Small intestine (tissue), 7 donors: ENCODE measurements around the gene TEP1. TPM values are rescaled to one million over a fixed set of nuclear protein-coding genes. Genes with fewer than 3 reads are reported as not detected.

Experiments used
- DNase-seq, 2 donors: peaks; one replicate each; pipeline versions ENCODE4 v3.0.0 to v3.0.0-alpha.2; 2013
- FAIRE-seq: peaks from 2 replicates; lab custom pipeline; 2012; peaks lifted over from hg19 to GRCh38; lab: Jason Lieb, UNC
- H3K27ac ChIP-seq, 3 donors: one replicate each; pipeline ENCODE4 v1.5.1; 2013; ENCODE audit warnings: low read length in 2 of 3, mild to moderate bottlenecking in 2 of 3, control low read depth in 1 of 3, inconsistent platforms in 1 of 3, low read depth in 1 of 3, moderate library complexity in 1 of 3
- H3K27me3 ChIP-seq, 3 donors: one replicate each; pipeline ENCODE4 v1.6.1; 2013; ENCODE audit warnings: low read length in 3 of 3, inconsistent platforms in 1 of 3; ENCODE audit not compliant: control insufficient read depth in 3 of 3, insufficient read depth in 3 of 3
- H3K36me3 ChIP-seq, 3 donors: one replicate each; pipeline ENCODE4 v1.6.1; 2013; ENCODE audit warnings: low read length in 3 of 3, inconsistent platforms in 1 of 3, low read depth in 1 of 3, mild to moderate bottlenecking in 1 of 3, moderate library complexity in 1 of 3; ENCODE audit not compliant: control insufficient read depth in 3 of 3, insufficient read depth in 2 of 3
- H3K4me1 ChIP-seq, 3 donors: one replicate each; pipeline ENCODE4 v1.6.1; 2013; ENCODE audit warnings: low read length in 2 of 3, inconsistent platforms in 1 of 3, low read depth in 1 of 3, mild to moderate bottlenecking in 1 of 3, moderate library complexity in 1 of 3; ENCODE audit not compliant: control insufficient read depth in 3 of 3, insufficient read depth in 2 of 3
- H3K4me3 ChIP-seq, 3 donors: one replicate each; pipeline ENCODE4 v1.5.1; 2013; ENCODE audit warnings: low read length in 3 of 3, control low read depth in 1 of 3, inconsistent platforms in 1 of 3, low read depth in 1 of 3, mild to moderate bottlenecking in 1 of 3, moderate library complexity in 1 of 3
- H3K9me3 ChIP-seq, 2 donors: one replicate each; pipeline ENCODE4 v1.6.1; 2013; ENCODE audit warnings: low read depth in 1 of 2, low read length in 1 of 2; ENCODE audit not compliant: control insufficient read depth in 2 of 2, insufficient read depth in 1 of 2
- WGBS, 3 donors: extraction: QIAGEN DNeasy Blood & Tissue Kit; methylation state at CpG; one replicate each; pipeline ENCODE4 v1.1.7; 2013; 5-methylcytosine and 5-hydroxymethylcytosine counted together
- polyA plus RNA-seq, 4 donors: library from polyadenylated mRNA; stranded (reverse) in 3 of 4; unstranded in 1 of 4; fragments of 200-250 nt in 3 of 4; fragments of 120-200 nt in 1 of 4; gene quantifications; one replicate each; pipeline versions ENCODE4 v1.2.1 to v1.2.3, GENCODE V29; 2013
- donor health status: healthy with polysubstance abuse.
- donor health status: control.
- donor health status: control.
- donor health status: Bipolar disorder and iron deficiency.
- donor health status: healthy.

Gene TEP1
- polyA plus RNA-seq, 4 donors, result 32.9 to 87.4 (median 66.0) TPM

- DNase-seq (no peak), FAIRE-seq (no peak)
- 61 to 74% (median 62%) methylated on average over 4 of the region's 4 CpGs for WGBS, 3 donors
- no peaks in the 10 kb centered on the region for H3K27me3 ChIP-seq
- H3K4me3 ChIP-seq, result no peak overlapping the region
- H3K27ac ChIP-seq, result no peak overlapping the region
- peaks cover 31 to 86% (median 46%) of the 10 kb centered on the region in 3 donors for H3K36me3 ChIP-seq
- no peaks in the 10 kb centered on the region for H3K4me1 ChIP-seq
- H3K9me3 ChIP-seq, result no peaks in the 10 kb centered on the region
Observed at GRCh38 chr14:20388159-20388558, 25.1 kb downstream of the TEP1 start.

GRCh38 chr14:20387576-20387975 is 25.7 kb downstream of the TEP1 start:
- no peak for DNase-seq
- Histone ChIP-seq H3K27ac (no peak overlapping the region), H3K9me3 (no peaks in the 10 kb centered on the region), H3K4me3 (no peak overlapping the region), H3K27me3 (no peaks in the 10 kb centered on the region), H3K4me1 (no peaks in the 10 kb centered on the region), H3K36me3 (peaks cover 33 to 87% (median 52%) of the 10 kb centered on the region in 3 donors)
- 88 to 97% (median 91%) methylated on average over 6 of the region's 6 CpGs for WGBS, 3 donors
- no peak for FAIRE-seq

DNA sequence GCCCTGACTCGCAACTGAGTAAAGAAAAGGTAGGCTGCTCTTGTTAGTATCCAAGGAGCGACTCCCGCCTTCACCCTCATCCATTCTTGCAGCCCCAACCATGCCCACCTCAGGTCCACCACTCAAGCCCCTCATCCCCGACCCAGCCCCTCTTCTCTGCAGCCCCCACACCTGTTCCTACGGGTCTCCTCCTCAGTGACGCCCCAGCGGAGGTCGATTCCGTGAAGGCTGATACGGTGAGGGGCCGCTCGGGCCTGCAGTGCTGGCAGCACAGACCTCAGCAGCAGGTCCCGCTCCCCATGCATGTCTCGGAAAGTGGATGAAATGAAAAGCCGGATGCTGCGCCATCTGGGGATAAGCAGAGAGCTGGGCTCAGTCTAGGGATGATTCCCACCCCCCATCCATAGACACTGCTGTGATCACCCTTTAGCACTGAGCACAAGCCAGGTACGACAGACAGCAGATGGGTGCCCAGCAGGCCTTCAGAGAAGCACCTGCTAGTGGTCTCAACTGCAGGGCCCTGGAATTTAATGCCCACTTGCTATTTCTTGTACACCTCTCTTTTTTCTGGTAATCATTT is 26.9 kb downstream of the TEP1 start:
- H3K27ac ChIP-seq, result no peak overlapping the region
- no peaks in the 10 kb centered on the region for H3K27me3 ChIP-seq
- no peak for DNase-seq
- 97 to 98% (median 97%) methylated on average over 17 of the region's 17 CpGs for WGBS, 3 donors
- no peaks in the 10 kb centered on the region for H3K9me3 ChIP-seq
- no peak overlapping the region for H3K4me3 ChIP-seq
- FAIRE-seq, result no peak
- peaks cover 0 to 10% (median under 1%) of the 10 kb centered on the region in 3 donors for H3K4me1 ChIP-seq
- peaks cover 38 to 95% (median 59%) of the 10 kb centered on the region in 3 donors for H3K36me3 ChIP-seq

GRCh38 chr14:20384886-20385285 is 28.4 kb downstream of the TEP1 start:
- FAIRE-seq, result no peak
- Histone ChIP-seq H3K27ac (no peak overlapping the region), H3K9me3 (no peaks in the 10 kb centered on the region), H3K36me3 (peaks cover 32 to 96% (median 56%) of the 10 kb centered on the region in 3 donors), H3K27me3 (no peaks in the 10 kb centered on the region), H3K4me1 (peaks cover 0 to 24% (median 9%) of the 10 kb centered on the region in 3 donors), H3K4me3 (no peak overlapping the region)
- WGBS, 3 donors, result 97 to 100% (median 98%) methylated on average over 5 of the region's 5 CpGs
- no peak for DNase-seq

GRCh38 chr14:20384321-20384720 is 29.0 kb downstream of the TEP1 start:
- no peak overlapping the region for H3K4me3 ChIP-seq
- no peaks in the 10 kb centered on the region for H3K27me3 ChIP-seq
- H3K36me3 ChIP-seq, result peaks cover 32 to 94% (median 53%) of the 10 kb centered on the region in 3 donors
- FAIRE-seq (no peak), DNase-seq (no peak)
- no peak overlapping the region for H3K27ac ChIP-seq
- WGBS, 3 donors, result 90 to 94% (median 91%) methylated on average over 7 of the region's 7 CpGs
- H3K9me3 ChIP-seq, result no peaks in the 10 kb centered on the region
- peaks cover 0 to 24% (median 9%) of the 10 kb centered on the region in 3 donors for H3K4me1 ChIP-seq

- no peaks in the 10 kb centered on the region for H3K9me3 ChIP-seq
- DNase-seq, result no peak
- H3K4me3 ChIP-seq, result no peak overlapping the region
- H3K36me3 ChIP-seq, result peaks cover 37 to 93% (median 57%) of the 10 kb centered on the region in 3 donors
- 94 to 100% (median 94%) methylated on average over 5 of the region's 5 CpGs for WGBS, 3 donors
- no peak overlapping the region for H3K27ac ChIP-seq
- no peaks in the 10 kb centered on the region for H3K27me3 ChIP-seq
- peaks cover 0 to 24% (median 9%) of the 10 kb centered on the region in 3 donors for H3K4me1 ChIP-seq
- FAIRE-seq, result no peak
Observed at GRCh38 chr14:20383636-20384035, 29.7 kb downstream of the TEP1 start.

DNA sequence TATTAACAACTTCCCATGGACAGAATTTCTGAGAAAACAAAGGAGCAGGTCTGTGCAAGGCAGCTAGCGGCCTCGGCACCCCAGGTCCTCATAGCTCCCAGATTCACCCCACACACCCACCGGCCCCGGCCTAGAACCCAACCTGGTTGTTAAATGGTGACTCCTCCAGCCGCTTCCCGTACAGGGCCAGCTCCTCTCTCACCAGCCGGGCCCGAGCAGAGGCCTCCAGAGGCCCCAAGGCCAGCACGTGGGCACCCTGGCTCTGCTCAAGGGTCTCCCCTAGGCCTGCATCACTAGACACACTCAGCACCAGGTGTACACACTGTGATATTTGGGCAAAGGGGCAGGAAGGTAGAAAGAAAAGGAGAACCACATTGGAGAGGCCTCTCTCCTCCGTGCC is 30.3 kb downstream of the TEP1 start:
- Histone ChIP-seq H3K4me1 (peaks cover 0 to 28% (median 11%) of the 10 kb centered on the region in 3 donors), H3K36me3 (peaks cover 41 to 95% (median 60%) of the 10 kb centered on the region in 3 donors), H3K4me3 (no peak overlapping the region), H3K27ac (no peak overlapping the region), H3K9me3 (no peaks in the 10 kb centered on the region), H3K27me3 (no peaks in the 10 kb centered on the region)
- FAIRE-seq, result no peak
- DNase-seq, result no peak
- 93 to 98% (median 97%) methylated on average over 10 of the region's 10 CpGs for WGBS, 3 donors

GRCh38 chr14:20382526-20382925 is 30.8 kb downstream of the TEP1 start:
- FAIRE-seq (no peak), DNase-seq (no peak)
- Histone ChIP-seq H3K27me3 (no peaks in the 10 kb centered on the region), H3K27ac (no peak overlapping the region), H3K36me3 (peaks cover 44 to 95% (median 61%) of the 10 kb centered on the region in 3 donors), H3K4me3 (no peak overlapping the region), H3K4me1 (peaks cover 0 to 33% (median 11%) of the 10 kb centered on the region in 3 donors), H3K9me3 (no peaks in the 10 kb centered on the region)
- WGBS, 3 donors, result 95 to 99% (median 98%) methylated on average over 12 of the region's 12 CpGs
